Measurements from ENCODE around the gene REXO4. TPM values are rescaled to one million over a fixed set of nuclear protein-coding genes. Genes with fewer than 3 reads are reported as not detected.

REXO4 gene
- total and polyA plus RNA-seq, 2 donors (not counting 1 experiment from before 2014, with no cell fraction given): 16.6 to 21.1 TPM

GRCh38 chr9:133436681-133437080, 18.9 kb upstream of the REXO4 start:
- no peak overlapping the region for H2AFZ ChIP-seq (ENCODE audit: low read length)
- no peaks in the 10 kb centered on the region for H3K4me1 ChIP-seq (ENCODE audit: control insufficient read depth, extremely low read depth, insufficient read depth, low read length)
- H3K79me2 ChIP-seq (ENCODE audit: control insufficient read depth, insufficient read depth, low read length): no peaks in the 10 kb centered on the region
- H3K9me3 ChIP-seq (ENCODE audit: control insufficient read depth, insufficient read depth, low read depth, low read length): no peaks in the 10 kb centered on the region
- TF ChIP-seq CTCF (conservative IDR thresholded peaks at IDR 0.05 in 1 of 2, IDR thresholded peaks at IDR 0.05 in 1 of 2; ENCODE audit: low read depth in 1 of 2, low read length in 2 of 2) (no peak), EZH2 (IDR thresholded peaks at IDR 0.05; ENCODE audit: low read length, missing control alignments) (no peak)
- H3K4me2 ChIP-seq (ENCODE audit: extremely low read depth, insufficient read depth, low read length): no peak overlapping the region
- no peak for DNase-seq (ENCODE audit: low read depth in 2 of 2)
- no peaks in the 10 kb centered on the region for H3K27me3 ChIP-seq (ENCODE audit: control insufficient read depth, insufficient read depth, low read length)
- H3K27ac ChIP-seq (ENCODE audit: insufficient read depth, low read length): no peak overlapping the region
- H3K36me3 ChIP-seq (ENCODE audit: control insufficient read depth, insufficient read depth, low read length): no peaks in the 10 kb centered on the region
- H3K4me3 ChIP-seq (replicated peaks in 1 of 4; ENCODE audit: control extremely low read depth in 1 of 4, insufficient read depth in 1 of 4, low read depth in 3 of 4, low read length in 4 of 4): no peak overlapping the region
- no peak overlapping the region for H3K9ac ChIP-seq (ENCODE audit: insufficient read depth, low read length)
- H4K20me1 ChIP-seq (ENCODE audit: control insufficient read depth, extremely low read depth, insufficient read depth, low read length): no peaks in the 10 kb centered on the region

- Histone ChIP-seq H2AFZ (ENCODE audit: low read length) (no peak overlapping the region), H3K9ac (ENCODE audit: insufficient read depth, low read length) (no peak overlapping the region), H3K9me3 (ENCODE audit: control insufficient read depth, insufficient read depth, low read depth, low read length) (no peaks in the 10 kb centered on the region), H3K27me3 (ENCODE audit: control insufficient read depth, insufficient read depth, low read length) (no peaks in the 10 kb centered on the region), H3K4me2 (ENCODE audit: extremely low read depth, insufficient read depth, low read length) (no peak overlapping the region), H3K36me3 (ENCODE audit: control insufficient read depth, insufficient read depth, low read length) (no peaks in the 10 kb centered on the region), H4K20me1 (ENCODE audit: control insufficient read depth, extremely low read depth, insufficient read depth, low read length) (no peaks in the 10 kb centered on the region), H3K4me3 (replicated peaks in 1 of 4; ENCODE audit: control extremely low read depth in 1 of 4, insufficient read depth in 1 of 4, low read depth in 3 of 4, low read length in 4 of 4) (no peak overlapping the region), H3K27ac (ENCODE audit: insufficient read depth, low read length) (no peak overlapping the region), H3K4me1 (ENCODE audit: control insufficient read depth, extremely low read depth, insufficient read depth, low read length) (no peaks in the 10 kb centered on the region), H3K79me2 (ENCODE audit: control insufficient read depth, insufficient read depth, low read length) (no peaks in the 10 kb centered on the region)
- DNase-seq (ENCODE audit: low read depth in 2 of 2): no peak
- no peak for TF ChIP-seq CTCF (conservative IDR thresholded peaks at IDR 0.05 in 1 of 2, IDR thresholded peaks at IDR 0.05 in 1 of 2; ENCODE audit: low read depth in 1 of 2, low read length in 2 of 2)
- TF ChIP-seq EZH2 (IDR thresholded peaks at IDR 0.05; ENCODE audit: low read length, missing control alignments): no peak
These were observed 15.6 kb upstream of the REXO4 start for GRCh38 chr9:133433351-133433843.

GRCh38 chr9:133430244-133430643, 12.4 kb upstream of the REXO4 start:
- H3K4me2 ChIP-seq (ENCODE audit: extremely low read depth, insufficient read depth, low read length): no peak overlapping the region
- peaks cover 5% of the 10 kb centered on the region for H3K27me3 ChIP-seq (ENCODE audit: control insufficient read depth, insufficient read depth, low read length)
- H4K20me1 ChIP-seq (ENCODE audit: control insufficient read depth, extremely low read depth, insufficient read depth, low read length): no peaks in the 10 kb centered on the region
- H3K4me1 ChIP-seq (ENCODE audit: control insufficient read depth, extremely low read depth, insufficient read depth, low read length): no peaks in the 10 kb centered on the region
- no peaks in the 10 kb centered on the region for H3K79me2 ChIP-seq (ENCODE audit: control insufficient read depth, insufficient read depth, low read length)
- DNase-seq (ENCODE audit: low read depth in 2 of 2): no peak
- H3K36me3 ChIP-seq (ENCODE audit: control insufficient read depth, insufficient read depth, low read length): no peaks in the 10 kb centered on the region
- no peak overlapping the region for H3K4me3 ChIP-seq (replicated peaks in 1 of 4; ENCODE audit: control extremely low read depth in 1 of 4, insufficient read depth in 1 of 4, low read depth in 3 of 4, low read length in 4 of 4)
- H2AFZ ChIP-seq (ENCODE audit: low read length): no peak overlapping the region
- TF ChIP-seq EZH2 (IDR thresholded peaks at IDR 0.05; ENCODE audit: low read length, missing control alignments) (no peak), CTCF (conservative IDR thresholded peaks at IDR 0.05 in 1 of 2, IDR thresholded peaks at IDR 0.05 in 1 of 2; ENCODE audit: low read depth in 1 of 2, low read length in 2 of 2) (no peak)
- H3K27ac ChIP-seq (ENCODE audit: insufficient read depth, low read length): no peak overlapping the region
- H3K9me3 ChIP-seq (ENCODE audit: control insufficient read depth, insufficient read depth, low read depth, low read length): no peaks in the 10 kb centered on the region
- no peak overlapping the region for H3K9ac ChIP-seq (ENCODE audit: insufficient read depth, low read length)
